Spleen (tissue), 11 donors: ENCODE data around the gene PUSL1. TPM values are rescaled to one million over a fixed set of nuclear protein-coding genes. Genes with fewer than 3 reads are reported as not detected.

Experiments
- DNase-seq: peaks from one replicate; pipeline ENCODE4 v3.0.0-alpha.2; 2020
- H3K27ac ChIP-seq, 8 donors: fragments of 200-600 bp; sonication (generic) in 7 of 8; 1 replicate in 4 of 8; 2 replicates in 4 of 8; pipeline versions ENCODE4 v1.5.0 to v1.8.0; 2016 to 2021; ENCODE audit warnings: inconsistent platforms in 4 of 8, mild to moderate bottlenecking in 4 of 8, moderate library complexity in 1 of 8
- H3K27me3 ChIP-seq, 7 donors: fragments of 200-600 bp; sonication (generic) in 6 of 7; replicated peaks in 1 of 7; 1 replicate in 4 of 7; 2 replicates in 3 of 7; pipeline versions ENCODE4 v1.5.0 to v1.8.0; 2016 to 2021; ENCODE audit warnings: inconsistent platforms in 3 of 7, mild to moderate bottlenecking in 1 of 7
- H3K36me3 ChIP-seq, 6 donors: fragments of 200-600 bp; sonication (generic) in 5 of 6; 1 replicate in 4 of 6; 2 replicates in 2 of 6; pipeline versions ENCODE4 v1.5.0 to v1.8.0; 2016 to 2021; ENCODE audit warnings: inconsistent platforms in 2 of 6
- H3K4me1 ChIP-seq, 6 donors: fragments of 200-600 bp; sonication (generic) in 5 of 6; 1 replicate in 3 of 6; 2 replicates in 3 of 6; pipeline versions ENCODE4 v1.5.0 to v1.8.0; 2016 to 2021; ENCODE audit warnings: inconsistent platforms in 3 of 6
- H3K4me3 ChIP-seq, 8 donors: fragments of 200-600 bp; sonication (generic) in 7 of 8; 1 replicate in 4 of 8; 2 replicates in 4 of 8; pipeline versions ENCODE4 v1.5.0 to v1.8.0; 2016 to 2021; ENCODE audit warnings: inconsistent platforms in 4 of 8, mild to moderate bottlenecking in 4 of 8, moderate library complexity in 2 of 8
- H3K9me3 ChIP-seq, 8 donors: fragments of 200-600 bp; sonication (generic) in 7 of 8; 1 replicate in 4 of 8; 2 replicates in 4 of 8; pipeline versions ENCODE4 v1.5.0 to v1.8.0; 2016 to 2021; ENCODE audit warnings: inconsistent platforms in 4 of 8
- CTCF ChIP-seq, 11 experiments: fragments of 200-600 bp in 7 of 11; fragments of 450-650 bp in 4 of 11; sonication (generic) in 4 of 11; IDR thresholded peaks in 8 of 11; conservative IDR thresholded peaks in 3 of 11; 1 replicate in 7 of 11; 2 replicates in 4 of 11; pipeline versions ENCODE4 v1.4.0 to v1.8.0; 2016 to 2021; ENCODE audit warnings: antibody characterized with exemption in 11 of 11, inconsistent platforms in 4 of 11, mild to moderate bottlenecking in 1 of 11
- POLR2A ChIP-seq, 3 donors: fragments of 450-650 bp; IDR thresholded peaks; one replicate each; pipeline ENCODE4 v1.5.1; 2017; ENCODE audit warnings: antibody characterized with exemption in 3 of 3, mild to moderate bottlenecking in 1 of 3
- POLR2AphosphoS5 ChIP-seq, 3 donors: sonication (generic); formaldehyde crosslinking; IDR thresholded peaks; one replicate each; pipeline ENCODE4 v1.5.1; 2017; ENCODE audit warnings: antibody characterized with exemption in 3 of 3
- WGBS, 5 donors: extraction: QIAGEN DNeasy Blood & Tissue Kit in 3 of 5; methylation state at CpG; one replicate each; pipeline versions ENCODE4 v1.1.5 to v1.1.7; 2013 to 2018; 5-methylcytosine and 5-hydroxymethylcytosine counted together
- intact Hi-C: fragments of 100-400 bp; cut with DNase I; formaldehyde crosslinking; loops from one replicate; pipeline ENCODE4 v1.15.0; 2023; ENCODE audit warnings: low total_unique reads
- polyA plus RNA-seq, 3 donors: library from polyadenylated mRNA; stranded (reverse); fragments of 200-250 nt; gene quantifications; one replicate each; pipeline ENCODE4 v1.2.1, GENCODE V29; 2013
- total RNA-seq, 7 donors: library from RNA; depleted of rRNA in 3 of 7; stranded (reverse); fragments of >200 nt in 3 of 7; fragmentation: NEBNext Ultra II Directional in 4 of 7; extraction: Animal tissue kit (Norgen Biotek cat#: 25700) in 4 of 7; gene quantifications; one replicate each; pipeline versions ENCODE4 v1.1.0 to v1.2.1, GENCODE V29; 2016 to 2021
- donor health status: healthy with polysubstance abuse.
- donor health status: DM: no; HTN: no; CAD: no; lungs with moderate emphysema.
- donor health status: DM: no; HTN: no; CAD: no.
- donor health status: Bipolar disorder and iron deficiency.
- donor health status: healthy.
- donor health status: DM: no; HTN: no; CAD: no.
- donor health status: DM: yes; HTN: yes; CAD: no.

Gene PUSL1
- total and polyA plus RNA-seq, 10 donors = 9.8 to 22.9 (median 12.8) TPM

DNA sequence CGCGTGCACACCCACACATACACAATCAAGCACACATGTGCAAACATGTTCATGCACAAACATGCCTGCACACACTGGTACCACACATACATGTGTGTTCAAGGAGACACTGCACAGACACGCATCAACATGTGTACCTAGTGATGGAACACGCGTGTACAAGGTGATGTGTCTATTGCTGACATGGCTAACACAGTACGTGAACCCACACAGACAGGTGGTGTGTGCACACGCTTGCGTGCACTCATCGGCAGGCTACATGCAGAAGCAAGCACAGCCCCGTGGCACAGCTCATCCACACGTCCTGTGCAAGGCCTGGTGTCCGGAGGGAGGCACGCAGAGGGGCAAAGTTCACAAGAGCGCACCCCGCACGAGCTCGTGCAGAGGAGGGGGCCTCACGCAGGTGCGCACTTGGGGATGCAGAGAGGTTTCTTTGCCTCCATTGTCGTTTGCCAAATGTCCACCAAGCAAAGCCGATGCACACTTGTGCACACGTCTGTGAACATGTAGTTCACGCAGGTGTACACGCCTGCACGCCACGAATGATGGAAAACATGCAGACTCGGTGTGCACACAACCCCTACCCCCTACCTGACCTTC lies 1.6 kb upstream of the PUSL1 start:
- H3K9me3 ChIP-seq = no peaks in the 10 kb centered on the region
- no peaks in the 10 kb centered on the region for H3K27me3 ChIP-seq
- intact Hi-C loops = no loop called here
- peaks cover 40 to 74% (median 54%) of the 10 kb centered on the region in 6 donors for H3K4me1 ChIP-seq
- WGBS, 5 donors = 41 to 58% (median 52%) methylated on average over 21 to 27 of the region's 27 CpGs
- H3K36me3 ChIP-seq = peaks cover 0 to 22% (median 11%) of the 10 kb centered on the region in 6 donors
- TF ChIP-seq CTCF (IDR thresholded peaks at IDR 0.05 in 8 of 11, conservative IDR thresholded peaks at IDR 0.05 in 3 of 11) (no peak), POLR2AphosphoS5 (IDR thresholded peaks at IDR 0.05) (no peak), POLR2A (IDR thresholded peaks at IDR 0.05) (no peak)
- peak overlapping the region in 5 of 8 donors; percentile 97 to 99 (median 98) for H3K27ac ChIP-seq
- H3K4me3 ChIP-seq = peak overlapping the region; percentile 62 to 97 (median 86)
- no peak for DNase-seq

- TF ChIP-seq POLR2A (IDR thresholded peaks at IDR 0.05) = no peak
- no peak for TF ChIP-seq CTCF (IDR thresholded peaks at IDR 0.05 in 8 of 11, conservative IDR thresholded peaks at IDR 0.05 in 3 of 11)
- TF ChIP-seq POLR2AphosphoS5 (IDR thresholded peaks at IDR 0.05) = no peak
- H3K9me3 ChIP-seq = no peaks in the 10 kb centered on the region
- 0 to 6% (median 1%) methylated on average over 17 to 83 of the region's 83 CpGs for WGBS, 5 donors
- peak overlapping the region in 7 of 8 donors; percentile 95 to 99 (median 97) for H3K27ac ChIP-seq
- H3K4me1 ChIP-seq = peaks cover 40 to 74% (median 54%) of the 10 kb centered on the region in 6 donors
- no peaks in the 10 kb centered on the region for H3K27me3 ChIP-seq
- intact Hi-C loops = no loop called here
- peaks cover 0 to 28% (median 18%) of the 10 kb centered on the region in 6 donors for H3K36me3 ChIP-seq
- DNase-seq = peak; percentile 91
- H3K4me3 ChIP-seq = peak overlapping the region; percentile 62 to 97 (median 86)
These were observed 1.0 kb upstream of the PUSL1 start for GRCh38 chr1:1307261-1307922.

GRCh38 chr1:1308756-1309250 lies 406 bp downstream of the PUSL1 start:
- no peaks in the 10 kb centered on the region for H3K9me3 ChIP-seq
- H3K36me3 ChIP-seq = peaks cover 0 to 43% (median 32%) of the 10 kb centered on the region in 6 donors
- intact Hi-C loops = no loop called here
- peaks cover 40 to 63% (median 51%) of the 10 kb centered on the region in 6 donors for H3K4me1 ChIP-seq
- 0 to 1% (median 0%) methylated on average over 27 to 66 of the region's 66 CpGs for WGBS, 5 donors
- TF ChIP-seq POLR2A (IDR thresholded peaks at IDR 0.05) = no peak
- no peak for TF ChIP-seq POLR2AphosphoS5 (IDR thresholded peaks at IDR 0.05)
- TF ChIP-seq CTCF (IDR thresholded peaks at IDR 0.05 in 8 of 11, conservative IDR thresholded peaks at IDR 0.05 in 3 of 11) = no peak
- H3K27me3 ChIP-seq = no peaks in the 10 kb centered on the region
- peak overlapping the region; percentile 68 to 99 (median 97) for H3K27ac ChIP-seq
- peak overlapping the region; percentile 82 to 97 (median 86) for H3K4me3 ChIP-seq
- no peak for DNase-seq
